H54 (cell line): ENCODE data around the gene SNCG.

Experiments
- DNase-seq: peaks from one replicate; pipeline ENCODE4 v3.0.0; 2011; ENCODE audit warnings: low spot score, mixed read lengths; ENCODE audit not compliant: insufficient read length
- FAIRE-seq: peaks from 3 replicates; lab custom pipeline; 2011; peaks lifted over from hg19 to GRCh38; lab: Jason Lieb, UNC
- POLR2A ChIP-seq: IDR thresholded peaks from 2 replicates; pipeline ENCODE4 v1.6.1; 2011; ENCODE audit warnings: low read depth, mild to moderate bottlenecking, low read length

SNCG gene

GRCh38 chr10:86960863-86961434 lies 2.5 kb downstream of the SNCG start:
- FAIRE-seq (no peak), DNase-seq (no peak)
- TF ChIP-seq POLR2A: no peak

GRCh38 chr10:86961481-86962091 lies 3.2 kb downstream of the SNCG start:
- no peak for TF ChIP-seq POLR2A
- no peak for FAIRE-seq
- DNase-seq: peak; percentile 87

- no peak for DNase-seq
- no peak for FAIRE-seq
- TF ChIP-seq POLR2A: no peak
Observed at GRCh38 chr10:86962136-86962980, 4.0 kb downstream of the SNCG start.

GRCh38 chr10:86962981-86963310 lies 4.5 kb downstream of the SNCG start:
- no peak for TF ChIP-seq POLR2A
- FAIRE-seq: no peak

GRCh38 chr10:86963341-86963919 lies 5.0 kb downstream of the SNCG start:
- DNase-seq (no peak), FAIRE-seq (no peak)
- TF ChIP-seq POLR2A: no peak

More at GRCh38 chr10:86962981-86963310, 4.5 kb downstream of the SNCG start:
- DNase-seq: no peak

- FAIRE-seq: no peak
- DNase-seq: no peak
Observed at GRCh38 chr10:86964061-86964846, 5.9 kb downstream of the SNCG start.

GRCh38 chr10:86964847-86965190 lies 6.4 kb downstream of the SNCG start:
- TF ChIP-seq POLR2A: no peak
- FAIRE-seq: no peak
- DNase-seq: no peak

More at GRCh38 chr10:86964061-86964846, 5.9 kb downstream of the SNCG start:
- no peak for TF ChIP-seq POLR2A

GRCh38 chr10:86965986-86966654 lies 7.7 kb downstream of the SNCG start:
- no peak for FAIRE-seq
- DNase-seq: no peak
- TF ChIP-seq POLR2A: no peak

GRCh38 chr10:86967481-86967941 lies 9.1 kb downstream of the SNCG start:
- FAIRE-seq (no peak), DNase-seq (no peak)
- TF ChIP-seq POLR2A: no peak

GRCh38 chr10:86968271-86968993 lies 10.0 kb downstream of the SNCG start, which contains the start of gene ADIRF:
ADIRF (plus strand) TSS chr10:86968482; CDS start chr10:86968545, 63 bp downstream.
- FAIRE-seq (no peak), DNase-seq (no peak)
- no peak for TF ChIP-seq POLR2A

- no peak for TF ChIP-seq POLR2A
- FAIRE-seq: no peak
- no peak for DNase-seq
Observed at GRCh38 chr10:86968994-86969355, 10.6 kb downstream of the SNCG start.

- FAIRE-seq (no peak), DNase-seq (no peak)
Observed at GRCh38 chr10:86969421-86970041, 11.1 kb downstream of the SNCG start.

More at GRCh38 chr10:86969421-86970041, 11.1 kb downstream of the SNCG start:
- no peak for TF ChIP-seq POLR2A
